Peyer's patch (tissue), 4 donors: Measurements from ENCODE around the gene CLTB.

Experiments
- POLR2A ChIP-seq, 2 donors: fragments of 450-650 bp; IDR thresholded peaks; one replicate each; pipeline ENCODE4 v1.5.1; 2017; ENCODE audit warnings: antibody characterized with exemption in 2 of 2, mild to moderate bottlenecking in 2 of 2, moderate library complexity in 2 of 2
- TF ChIP-seq, protein P1 (sequence below), 6 experiments: fragments of 450-650 bp in 4 of 6; fragments of 200-600 bp in 2 of 6; sonication (generic) in 1 of 6; IDR thresholded peaks; one replicate each; pipeline ENCODE4 v1.5.1; 2017 to 2019; ENCODE audit warnings: antibody characterized with exemption in 6 of 6, mild to moderate bottlenecking in 3 of 6, moderate library complexity in 1 of 6

DNA sequence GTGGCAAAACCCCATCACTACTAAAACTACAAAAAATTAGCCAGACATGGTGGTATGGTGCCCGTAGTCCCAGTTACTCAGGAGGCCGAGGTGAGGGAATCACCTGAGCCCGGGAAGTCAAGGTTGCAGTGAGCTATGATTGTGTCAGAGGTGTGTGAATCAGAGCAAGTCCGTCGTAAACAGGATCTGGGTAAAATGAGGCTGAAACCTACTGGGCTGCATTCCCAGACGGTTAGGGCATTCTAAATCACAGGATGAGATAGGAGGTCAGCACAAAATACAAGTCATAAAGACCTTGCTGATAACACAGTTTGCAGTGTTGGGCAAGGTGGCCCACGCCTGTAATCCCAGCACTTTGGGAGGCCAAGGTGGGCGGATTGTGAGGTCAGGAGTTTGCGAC, 1.9 kb upstream of the CLTB start:
- TF ChIP-seq, protein P1, sequence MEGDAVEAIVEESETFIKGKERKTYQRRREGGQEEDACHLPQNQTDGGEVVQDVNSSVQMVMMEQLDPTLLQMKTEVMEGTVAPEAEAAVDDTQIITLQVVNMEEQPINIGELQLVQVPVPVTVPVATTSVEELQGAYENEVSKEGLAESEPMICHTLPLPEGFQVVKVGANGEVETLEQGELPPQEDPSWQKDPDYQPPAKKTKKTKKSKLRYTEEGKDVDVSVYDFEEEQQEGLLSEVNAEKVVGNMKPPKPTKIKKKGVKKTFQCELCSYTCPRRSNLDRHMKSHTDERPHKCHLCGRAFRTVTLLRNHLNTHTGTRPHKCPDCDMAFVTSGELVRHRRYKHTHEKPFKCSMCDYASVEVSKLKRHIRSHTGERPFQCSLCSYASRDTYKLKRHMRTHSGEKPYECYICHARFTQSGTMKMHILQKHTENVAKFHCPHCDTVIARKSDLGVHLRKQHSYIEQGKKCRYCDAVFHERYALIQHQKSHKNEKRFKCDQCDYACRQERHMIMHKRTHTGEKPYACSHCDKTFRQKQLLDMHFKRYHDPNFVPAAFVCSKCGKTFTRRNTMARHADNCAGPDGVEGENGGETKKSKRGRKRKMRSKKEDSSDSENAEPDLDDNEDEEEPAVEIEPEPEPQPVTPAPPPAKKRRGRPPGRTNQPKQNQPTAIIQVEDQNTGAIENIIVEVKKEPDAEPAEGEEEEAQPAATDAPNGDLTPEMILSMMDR (IDR thresholded peaks at IDR 0.05): no peak
- no peak for TF ChIP-seq POLR2A (IDR thresholded peaks at IDR 0.05)
